HK-2 (cell line): ENCODE results near the gene TRIM49D1.
"Not testable (repeated sequence)": the region's sequence is repeated elsewhere in the genome, so short reads cannot be mapped to it uniquely, and the experiment has no call there.

ENCODE experiments used
- DNase-seq: peaks from one replicate; pipeline ENCODE4 v3.0.0-alpha.2; 2018; ENCODE audit not compliant: unreplicated experiment

Gene TRIM49D1, protein sequence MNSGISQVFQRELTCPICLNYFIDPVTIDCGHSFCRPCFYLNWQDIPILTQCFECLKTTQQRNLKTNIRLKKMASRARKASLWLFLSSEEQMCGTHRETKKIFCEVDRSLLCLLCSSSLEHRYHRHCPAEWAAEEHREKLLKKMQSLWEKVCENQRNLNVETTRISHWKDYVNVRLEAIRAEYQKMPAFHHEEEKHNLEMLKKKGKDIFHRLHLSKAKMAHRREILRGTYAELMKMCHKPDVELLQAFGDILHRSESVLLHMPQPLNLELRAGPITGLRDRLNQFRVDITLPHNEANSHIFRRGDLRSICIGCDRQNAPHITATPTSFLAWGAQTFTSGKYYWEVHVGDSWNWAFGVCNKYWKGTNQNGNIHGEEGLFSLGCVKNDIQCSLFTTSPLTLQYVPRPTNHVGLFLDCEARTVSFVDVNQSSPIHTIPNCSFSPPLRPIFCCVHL

DNA sequence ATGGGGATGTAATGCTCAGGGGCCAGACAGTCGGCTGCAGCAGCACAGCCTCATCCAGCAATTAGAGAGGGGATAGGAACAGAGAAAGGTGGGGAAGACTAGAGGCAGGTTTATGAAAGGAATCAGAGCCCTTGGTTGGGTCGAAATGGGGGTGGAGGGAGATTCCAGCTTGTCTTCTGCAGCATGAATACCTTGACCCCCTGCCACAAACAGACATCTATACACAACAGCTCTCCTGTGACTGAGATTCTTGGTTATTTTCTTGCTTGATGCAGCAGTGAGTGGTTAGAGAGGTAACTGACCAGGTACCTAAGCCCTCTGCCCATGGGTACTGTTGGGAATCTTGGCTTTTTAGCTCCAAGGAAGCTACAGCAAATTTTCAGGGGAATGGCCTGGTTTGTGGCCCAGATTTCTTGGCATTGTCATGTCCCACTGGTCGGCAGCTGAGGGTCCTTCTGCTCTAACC is at the start of gene TRIM49D1:
TRIM49D1 (minus strand) TSS at position 51 of the 466 bp plus-strand sequence. CDS start 4,535 bp downstream, outside the sequence.
- no peak for DNase-seq

DNA sequence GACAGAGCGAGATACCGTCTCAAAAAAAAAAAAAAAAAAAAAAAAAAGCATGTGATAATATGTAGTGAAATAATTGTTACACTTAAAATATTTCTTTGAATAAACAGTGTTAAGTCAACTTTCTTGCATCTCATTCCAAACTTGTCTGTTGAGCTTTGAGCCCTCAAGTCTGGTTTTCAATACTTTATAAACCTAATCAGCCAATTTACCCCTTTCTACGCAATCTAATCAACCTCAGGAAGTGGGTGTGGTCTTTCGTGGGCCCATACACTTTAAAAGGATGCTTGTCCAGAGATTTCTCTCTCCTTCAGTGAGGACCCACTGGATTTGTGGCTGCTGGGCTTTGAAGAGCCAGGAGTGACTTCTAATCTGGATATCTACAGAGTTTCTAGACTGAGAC is 43.7 kb upstream of the TRIM49D1 start, which contains the start of gene TRIM64:
TRIM64 (plus strand) TSS at position 301 of the 400 bp plus-strand sequence. CDS start 2,467 bp downstream, outside the sequence.
- DNase-seq: not testable (repeated sequence)

DNA sequence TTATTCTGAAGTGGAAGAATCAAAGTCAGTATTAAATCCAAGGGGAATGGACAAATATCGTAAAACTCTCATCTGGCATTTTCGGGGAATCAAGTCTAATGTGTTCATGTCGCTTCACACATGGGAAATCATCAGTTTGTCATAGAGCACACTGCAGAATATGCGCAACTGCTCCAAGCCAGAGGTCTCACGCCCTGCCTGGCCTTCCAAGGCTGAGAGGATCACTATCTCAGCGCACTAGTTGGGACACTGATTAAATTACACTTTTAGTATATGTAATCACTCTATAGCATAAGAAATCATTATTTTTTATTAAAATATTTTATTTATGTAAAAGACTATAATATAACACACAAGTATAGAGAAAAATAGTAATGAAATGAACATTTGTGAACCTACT is 38.8 kb upstream of the TRIM49D1 start:
- not testable (repeated sequence) for DNase-seq

DNA sequence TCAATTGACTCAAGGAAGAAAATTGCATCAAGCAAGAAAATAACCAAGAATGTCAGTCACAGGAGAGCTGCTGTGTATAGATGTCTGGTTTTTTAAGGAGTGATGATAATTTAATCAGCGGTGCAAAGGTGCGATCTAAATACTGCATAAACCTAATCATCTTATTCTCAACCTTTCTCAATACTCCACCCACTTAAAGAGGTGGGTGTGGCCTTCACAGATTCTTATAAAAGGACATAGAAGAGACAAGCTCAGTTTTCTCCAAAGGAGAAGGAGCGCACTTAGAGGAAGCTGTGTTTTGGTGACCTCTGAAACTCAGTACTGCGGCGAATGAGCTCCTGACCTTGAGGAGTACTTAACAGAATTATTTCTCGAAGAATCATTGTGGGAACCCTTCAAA is 1.7 kb upstream of the TRIM49D1 start, which contains the start of gene TRIM49D2:
TRIM49D2 (plus strand) TSS at position 301 of the 400 bp plus-strand sequence. CDS start 2,698 bp downstream, outside the sequence.
- DNase-seq: not testable (repeated sequence)

DNA sequence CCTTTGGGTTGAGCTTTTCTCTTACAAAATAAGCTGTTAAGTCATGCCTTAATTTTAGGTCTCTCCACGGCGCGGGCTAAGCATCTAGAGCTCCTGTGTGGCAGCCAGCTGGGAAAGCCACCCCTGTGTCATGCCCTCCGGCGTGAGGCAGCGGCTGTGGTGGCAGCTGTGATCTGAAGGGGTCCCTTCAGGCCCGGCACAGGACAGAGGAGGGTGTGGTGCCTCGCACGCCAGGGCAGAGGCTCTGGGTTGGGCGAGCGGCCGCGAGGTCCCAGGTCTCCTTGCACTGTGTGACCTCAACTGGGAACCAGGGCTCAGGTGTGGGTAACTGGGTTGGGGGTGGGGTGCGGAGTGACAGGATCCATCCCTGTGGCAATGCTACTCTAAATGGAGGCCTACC is 21.2 kb downstream of the TRIM49D1 start:
- not testable (repeated sequence) for DNase-seq

DNA sequence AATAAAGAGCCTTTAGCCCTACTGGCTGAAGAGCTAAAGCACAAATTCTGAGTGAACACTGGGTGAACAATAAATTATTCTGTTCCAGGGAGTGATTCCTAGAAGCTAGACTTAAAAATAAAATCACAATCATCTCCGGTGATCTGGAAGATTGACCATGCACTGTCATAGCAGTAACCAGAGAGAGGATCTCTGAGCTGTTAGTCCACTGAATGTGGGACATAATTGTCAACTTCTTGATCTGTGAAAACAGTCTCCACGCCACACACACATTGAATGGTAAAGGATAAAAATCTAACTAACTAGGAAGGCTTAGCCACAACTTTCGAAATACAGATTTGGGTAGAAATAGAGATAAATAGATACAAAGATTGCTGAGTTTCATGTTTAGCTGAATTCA is 28.8 kb downstream of the TRIM49D1 start:
- DNase-seq: not testable (repeated sequence)

DNA sequence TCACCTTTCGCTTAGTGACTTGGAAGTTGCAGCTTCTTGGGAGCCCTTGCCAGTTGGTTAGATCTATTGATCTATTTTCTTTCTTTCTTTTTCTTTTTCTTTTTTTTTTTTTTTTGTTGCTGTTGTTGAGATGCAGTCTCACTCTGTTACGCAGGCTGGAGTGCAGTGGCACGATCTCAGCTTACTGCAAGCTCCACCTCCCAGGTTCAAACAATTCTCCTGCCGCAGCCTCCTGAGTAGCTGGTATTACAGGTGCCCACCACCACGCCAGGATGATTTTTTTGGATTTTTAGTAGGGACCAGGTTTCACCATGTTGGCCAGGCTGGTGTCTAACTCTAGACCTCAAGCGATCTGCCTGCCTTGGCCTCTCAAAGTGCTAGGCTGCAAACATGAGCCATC is 44.5 kb downstream of the TRIM49D1 start:
- not testable (repeated sequence) for DNase-seq

DNA sequence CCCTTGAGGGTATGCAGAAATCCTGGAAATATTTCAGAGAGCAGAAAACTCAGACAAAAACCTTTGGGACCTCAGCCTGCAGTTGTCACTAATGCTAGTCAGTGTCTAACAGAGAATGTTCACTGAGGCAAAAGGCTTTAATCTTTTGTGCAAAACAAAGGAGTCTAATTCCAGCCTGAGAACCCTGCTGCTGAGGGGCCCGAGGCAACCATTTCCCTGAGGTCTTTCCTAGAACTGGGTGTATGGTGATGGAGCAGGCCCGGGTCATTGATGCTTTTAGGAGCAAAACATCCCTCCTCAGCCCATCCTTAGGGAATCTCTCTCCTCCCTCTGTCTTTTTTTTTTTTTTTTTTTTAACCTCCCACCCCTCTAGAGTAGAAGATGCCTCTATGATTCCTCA is 49.5 kb downstream of the TRIM49D1 start:
- DNase-seq: not testable (repeated sequence)

DNA sequence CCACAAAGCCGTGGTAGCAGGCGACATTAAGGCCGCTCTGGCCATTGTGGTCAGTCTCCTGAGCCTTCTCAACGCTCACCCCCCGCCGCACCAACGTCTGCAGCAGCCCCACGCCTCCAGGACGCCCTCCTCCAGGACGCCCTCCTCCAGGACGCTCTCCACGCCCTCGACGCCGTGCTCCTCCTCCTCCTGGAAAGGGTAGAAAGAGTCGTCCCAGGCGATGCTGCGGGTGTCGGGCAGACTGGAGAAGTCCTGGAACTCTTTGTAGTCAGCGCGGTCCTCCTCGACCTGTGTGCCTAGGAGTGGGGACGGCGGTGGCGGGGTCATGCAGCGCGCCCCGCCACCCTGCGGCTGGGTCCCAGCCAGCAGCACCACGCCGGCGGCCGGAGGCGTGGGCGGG is 56.8 kb downstream of the TRIM49D1 start:
- not testable (repeated sequence) for DNase-seq

DNA sequence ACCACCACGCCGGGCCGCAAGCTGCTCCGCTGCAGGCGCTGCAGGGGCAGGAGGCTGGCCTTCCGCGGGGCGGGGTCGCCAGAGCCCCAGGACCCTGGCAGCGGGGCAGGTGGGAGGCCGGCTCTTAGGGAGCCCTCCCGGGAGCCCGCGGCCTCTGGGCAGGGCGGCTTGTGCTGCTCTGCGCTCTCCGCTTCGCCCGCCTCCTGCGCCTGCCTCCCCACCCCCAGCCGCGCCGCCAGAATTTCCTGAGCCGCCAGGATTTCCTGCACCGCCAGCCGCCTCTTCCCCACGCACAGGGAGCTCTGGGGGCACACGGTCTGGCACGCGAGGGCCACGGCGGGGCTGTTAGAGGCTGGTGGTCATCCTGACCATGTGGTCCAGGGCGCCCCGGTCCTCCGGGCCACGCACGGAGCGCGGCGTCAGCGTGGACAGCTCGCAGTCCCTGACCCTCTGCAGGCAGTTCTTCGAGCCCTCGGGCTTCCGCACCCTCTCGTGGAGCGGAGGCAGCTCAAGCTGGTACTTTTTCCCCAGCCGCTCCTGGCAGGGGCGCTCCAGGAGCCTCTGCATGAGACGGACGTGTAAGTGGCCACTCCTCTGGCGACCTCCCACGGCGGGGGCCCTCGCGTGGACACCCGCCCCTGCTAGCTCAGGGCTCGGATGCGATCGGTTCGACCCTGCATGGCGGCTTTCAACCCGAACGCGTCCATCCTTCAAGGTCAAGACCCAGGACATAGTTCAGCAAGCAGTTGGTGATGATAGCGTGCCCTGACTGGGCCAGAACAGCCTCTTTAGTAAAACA is 57.9 kb downstream of the TRIM49D1 start:
- DNase-seq: not testable (repeated sequence)
